HepG2 (cell line): ENCODE measurements around the gene ATL2. TPM values are rescaled to one million over a fixed set of nuclear protein-coding genes. Genes with fewer than 3 reads are reported as not detected.

Source experiments
- ATAC-seq: fragments of 200-7000 bp; cut with Tn5 transposase; 3 replicates; pipeline ENCODE4 v1.9.1; 2020; ENCODE audit warnings: mild to moderate bottlenecking, moderate library complexity
- BruUV-seq: library from RNA; stranded (reverse); fragments of 400-500 nt; replicated peaks from 2 replicates; lab custom pipeline; 2021; lab: Mats Ljungman, UMichigan
- CTCF ChIA-PET: fragments of 300-600 bp; formaldehyde crosslinking; extraction: SDS; loops from one replicate; lab custom pipeline; 2021; ENCODE audit warnings: low total read pairs, inconsistent platforms, low intra/inter-chr PET ratio; lab: Yijun Ruan, JAX
- POLR2A ChIA-PET: fragments of 350-600 bp; sonication (Branson Sonifier 250); formaldehyde crosslinking; loops from one replicate; lab custom pipeline; 2020; ENCODE audit warnings: antibody characterized with exemption, inconsistent platforms; lab: Yijun Ruan, JAX
- DNase-seq: peaks from one replicate; pipeline ENCODE4 v3.0.0-alpha.2; 2015; ENCODE audit warnings: low spot score
- FAIRE-seq: peaks from 3 replicates; lab custom pipeline; 2011; peaks lifted over from hg19 to GRCh38; lab: Jason Lieb, UNC
- H2AFZ ChIP-seq: one replicate; pipeline ENCODE4 v1.6.1; 2011; ENCODE audit warnings: low read length, inconsistent platforms
- H3K27ac ChIP-seq: fragments of 300-600 bp; 3 replicates; pipeline ENCODE4 v1.8.0; 2011; ENCODE audit warnings: mixed run types, mild to moderate bottlenecking, mixed read lengths, low read length, inconsistent platforms; ENCODE audit not compliant: insufficient read depth; ENCODE audit errors: extremely low read length
- H3K27me3 ChIP-seq, 2 experiments: fragments of 200-600 bp in 1 of 2; 2 replicates in 1 of 2; 3 replicates in 1 of 2; pipeline versions ENCODE4 v1.6.0 to v1.8.0; 2011; ENCODE audit warnings: low read length in 2 of 2, mild to moderate bottlenecking in 2 of 2, moderate library complexity in 2 of 2, inconsistent platforms in 1 of 2; ENCODE audit not compliant: insufficient read depth in 2 of 2, control insufficient read depth in 1 of 2
- H3K36me3 ChIP-seq, 2 experiments: fragments of 200-600 bp in 1 of 2; replicated peaks in 1 of 2; 2 replicates in 1 of 2; 3 replicates in 1 of 2; pipeline versions ENCODE4 v1.5.1 to v1.8.0; 2011; ENCODE audit warnings: low read length in 2 of 2, inconsistent platforms in 1 of 2; ENCODE audit not compliant: insufficient read depth in 2 of 2, control insufficient read depth in 1 of 2
- H3K4me1 ChIP-seq: 2 replicates; pipeline ENCODE4 v1.5.1; 2012; ENCODE audit warnings: low read length, inconsistent platforms; ENCODE audit not compliant: insufficient read depth
- H3K4me2 ChIP-seq: 2 replicates; pipeline ENCODE4 v1.6.0; 2011; ENCODE audit warnings: low read depth, low read length, inconsistent platforms
- H3K4me3 ChIP-seq, 3 experiments: fragments of 200-600 bp in 1 of 3; sonication (generic), shearing (Covaris generic) in 1 of 3; replicated peaks in 1 of 3; 2 replicates each; pipeline ENCODE4 v1.5.1; 2011 to 2016; ENCODE audit warnings: low read length in 3 of 3, inconsistent platforms in 2 of 3, low read depth in 2 of 3, mild to moderate bottlenecking in 2 of 3, control low read depth in 1 of 3, mixed read lengths in 1 of 3; ENCODE audit not compliant: insufficient read depth in 1 of 3
- H3K79me2 ChIP-seq: one replicate; pipeline ENCODE4 v1.6.1; 2011; ENCODE audit warnings: low read length, inconsistent platforms; ENCODE audit not compliant: insufficient read depth
- H3K9ac ChIP-seq: 2 replicates; pipeline ENCODE4 v1.6.0; 2011; ENCODE audit warnings: mild to moderate bottlenecking, low read depth, low read length, inconsistent platforms; ENCODE audit not compliant: insufficient read depth
- H3K9me3 ChIP-seq: 2 replicates; pipeline ENCODE4 v1.5.1; 2012; ENCODE audit warnings: mild to moderate bottlenecking, low read length
- H4K20me1 ChIP-seq: 2 replicates; pipeline ENCODE4 v1.6.0; 2011; ENCODE audit warnings: inconsistent platforms, mild to moderate bottlenecking, low read length, moderate library complexity; ENCODE audit not compliant: insufficient read depth
- KAT8 ChIP-seq: IDR thresholded peaks from 2 replicates; pipeline ENCODE4 v1.6.1; 2016; ENCODE audit warnings: missing genetic modification reagents, missing compliant biosample characterization
- ZKSCAN5 ChIP-seq: sonication (generic); formaldehyde crosslinking; IDR thresholded peaks from 2 replicates; pipeline ENCODE4 v1.5.1; 2020; ENCODE audit warnings: mild to moderate bottlenecking, missing genetic modification reagents
- WGBS: methylation state at CpG from one replicate; pipeline ENCODE4 v1.1.6; 2017; ENCODE audit warnings: low lambda C conversion rate; 5-methylcytosine and 5-hydroxymethylcytosine counted together
- in situ Hi-C: cut with HindIII; loops from 2 replicates; pipeline ENCODE4 v1.10.0; 2017; ENCODE audit warnings: low pct_unique_long_range_greater_than_20kb; ENCODE audit not compliant: extremely low pct_ligation_motif_present
- intact Hi-C: fragments of 100-400 bp; cut with micrococcal nuclease; formaldehyde crosslinking; loops from one replicate; pipeline ENCODE4 v1.10.0; 2022; ENCODE audit not compliant: unreplicated experiment
- polyA plus RNA-seq, 8 experiments: library from polyadenylated mRNA; depleted of rRNA in 3 of 8; stranded (reverse) in 7 of 8; unstranded in 1 of 8; fragments of >200 nt; fragmentation: Illumina TruSeq in 4 of 8; extraction: Trizol in 4 of 8; gene quantifications; 2 replicates each; pipeline versions ENCODE4 v1.2.1 to v1.2.3, GENCODE V29; 2011 to 2016; ENCODE audit warnings: low read depth in 4 of 8, missing spikeins in 1 of 8, mixed read lengths in 1 of 8; ENCODE audit not compliant: insufficient read depth in 1 of 8
- total RNA-seq, 5 experiments: library from RNA; depleted of rRNA; stranded (reverse); fragments of >200 nt; fragmentation: Illumina TruSeq; extraction: Trizol; gene quantifications; 2 replicates each; pipeline ENCODE4 v1.2.3, GENCODE V29; 2016; ENCODE audit warnings: low read depth in 1 of 5
- TF ChIP-seq, protein P1 (sequence below): sonication (generic); formaldehyde crosslinking; IDR thresholded peaks from one replicate; pipeline ENCODE4 v1.5.1; 2020; ENCODE audit warnings: mild to moderate bottlenecking, missing genetic modification reagents; ENCODE audit errors: not compliant biosample characterization

The ATL2 gene
- total and polyA plus RNA-seq, 2 of the 13 experiments (the other 11 are each of a cell fraction or from before 2014, with no cell fraction given) = 56.5 to 119 TPM

DNA sequence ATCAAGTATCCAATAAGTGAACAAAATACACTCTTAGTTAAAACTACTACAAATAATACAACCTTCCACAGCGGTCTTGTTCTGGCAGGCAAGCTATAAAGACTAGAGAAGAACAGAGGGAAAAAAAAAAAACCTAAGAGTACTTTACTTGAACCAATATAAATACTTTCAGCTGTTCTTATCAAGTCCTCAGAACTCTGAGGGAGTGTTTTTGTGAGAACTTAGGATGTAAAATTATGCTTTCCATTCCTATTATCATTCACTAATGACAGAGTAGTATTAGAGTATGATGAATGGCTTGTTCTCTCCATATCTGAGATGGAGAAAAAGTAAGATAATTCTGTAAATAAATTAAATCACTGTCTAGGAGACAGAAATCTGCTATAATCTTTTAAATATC is 68.3 kb downstream of the ATL2 start:
- in situ Hi-C loops = loop anchor here (25.0 kb wide), 1 partner anchor 428 kb away; no protein-coding TSS in a partner anchor
- Histone ChIP-seq H3K27me3 (no peaks in the 10 kb centered on the region), H2AFZ (no peak overlapping the region), H3K4me3 (no peak overlapping the region), H3K79me2 (peaks cover 4% of the 10 kb centered on the region), H3K4me2 (no peak overlapping the region), H3K9ac (no peak overlapping the region), H4K20me1 (no peaks in the 10 kb centered on the region; the same call in 1 of the 2 replicates), H3K27ac (no peak overlapping the region), H3K9me3 (no peaks in the 10 kb centered on the region), H3K4me1 (no peaks in the 10 kb centered on the region), H3K36me3 (peaks cover 13 to 84% of the 10 kb centered on the region in 2 experiments)
- FAIRE-seq = no peak
- BruUV-seq = no TSS peak
- TF ChIP-seq, protein P1, sequence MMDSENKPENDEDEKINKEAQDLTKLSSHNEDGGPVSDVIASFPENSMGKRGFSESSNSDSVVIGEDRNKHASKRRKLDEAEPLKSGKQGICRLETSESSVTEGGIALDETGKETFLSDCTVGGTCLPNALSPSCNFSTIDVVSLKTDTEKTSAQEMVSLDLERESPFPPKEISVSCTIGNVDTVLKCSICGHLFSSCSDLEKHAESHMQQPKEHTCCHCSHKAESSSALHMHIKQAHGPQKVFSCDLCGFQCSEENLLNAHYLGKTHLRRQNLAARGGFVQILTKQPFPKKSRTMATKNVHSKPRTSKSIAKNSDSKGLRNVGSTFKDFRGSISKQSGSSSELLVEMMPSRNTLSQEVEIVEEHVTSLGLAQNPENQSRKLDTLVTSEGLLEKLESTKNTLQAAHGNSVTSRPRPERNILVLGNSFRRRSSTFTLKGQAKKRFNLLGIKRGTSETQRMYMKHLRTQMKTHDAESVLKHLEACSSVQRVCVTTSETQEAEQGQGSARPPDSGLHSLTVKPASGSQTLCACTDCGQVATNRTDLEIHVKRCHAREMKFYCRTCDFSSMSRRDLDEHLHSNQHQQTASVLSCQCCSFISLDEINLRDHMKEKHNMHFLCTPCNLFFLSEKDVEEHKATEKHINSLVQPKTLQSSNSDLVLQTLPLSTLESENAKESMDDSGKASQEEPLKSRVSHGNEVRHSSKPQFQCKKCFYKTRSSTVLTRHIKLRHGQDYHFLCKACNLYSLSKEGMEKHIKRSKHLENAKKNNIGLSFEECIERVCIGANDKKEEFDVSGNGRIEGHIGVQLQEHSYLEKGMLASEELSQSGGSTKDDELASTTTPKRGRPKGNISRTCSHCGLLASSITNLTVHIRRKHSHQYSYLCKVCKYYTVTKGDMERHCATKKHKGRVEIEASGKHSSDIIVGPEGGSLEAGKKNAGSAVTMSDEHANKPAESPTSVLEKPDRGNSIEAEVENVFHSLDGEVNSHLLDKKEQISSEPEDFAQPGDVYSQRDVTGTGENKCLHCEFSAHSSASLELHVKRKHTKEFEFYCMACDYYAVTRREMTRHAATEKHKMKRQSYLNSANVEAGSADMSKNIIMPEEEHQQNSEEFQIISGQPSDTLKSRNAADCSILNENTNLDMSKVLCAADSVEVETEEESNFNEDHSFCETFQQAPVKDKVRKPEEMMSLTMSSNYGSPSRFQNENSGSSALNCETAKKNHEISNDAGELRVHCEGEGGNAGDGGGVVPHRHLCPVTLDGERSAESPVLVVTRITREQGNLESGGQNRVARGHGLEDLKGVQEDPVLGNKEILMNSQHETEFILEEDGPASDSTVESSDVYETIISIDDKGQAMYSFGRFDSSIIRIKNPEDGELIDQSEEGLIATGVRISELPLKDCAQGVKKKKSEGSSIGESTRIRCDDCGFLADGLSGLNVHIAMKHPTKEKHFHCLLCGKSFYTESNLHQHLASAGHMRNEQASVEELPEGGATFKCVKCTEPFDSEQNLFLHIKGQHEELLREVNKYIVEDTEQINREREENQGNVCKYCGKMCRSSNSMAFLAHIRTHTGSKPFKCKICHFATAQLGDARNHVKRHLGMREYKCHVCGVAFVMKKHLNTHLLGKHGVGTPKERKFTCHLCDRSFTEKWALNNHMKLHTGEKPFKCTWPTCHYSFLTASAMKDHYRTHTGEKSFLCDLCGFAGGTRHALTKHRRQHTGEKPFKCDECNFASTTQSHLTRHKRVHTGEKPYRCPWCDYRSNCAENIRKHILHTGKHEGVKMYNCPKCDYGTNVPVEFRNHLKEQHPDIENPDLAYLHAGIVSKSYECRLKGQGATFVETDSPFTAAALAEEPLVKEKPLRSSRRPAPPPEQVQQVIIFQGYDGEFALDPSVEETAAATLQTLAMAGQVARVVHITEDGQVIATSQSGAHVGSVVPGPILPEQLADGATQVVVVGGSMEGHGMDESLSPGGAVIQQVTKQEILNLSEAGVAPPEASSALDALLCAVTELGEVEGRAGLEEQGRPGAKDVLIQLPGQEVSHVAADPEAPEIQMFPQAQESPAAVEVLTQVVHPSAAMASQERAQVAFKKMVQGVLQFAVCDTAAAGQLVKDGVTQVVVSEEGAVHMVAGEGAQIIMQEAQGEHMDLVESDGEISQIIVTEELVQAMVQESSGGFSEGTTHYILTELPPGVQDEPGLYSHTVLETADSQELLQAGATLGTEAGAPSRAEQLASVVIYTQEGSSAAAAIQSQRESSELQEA (CRISPR knock-in tag) = no peak
- no peak for TF ChIP-seq ZKSCAN5 (CRISPR knock-in tag)
- no peak for TF ChIP-seq KAT8 (CRISPR knock-in tag)
- ATAC-seq = no peak
- no peak for DNase-seq
- 98% methylated on average over 1 of the region's 1 CpG for WGBS
- POLR2A ChIA-PET = no interaction called here
- CTCF ChIA-PET = no interaction called here
- intact Hi-C loops = no loop called here
